Measurements from ENCODE around the gene PRR16.

- no peak for TF ChIP-seq CTCF (IDR thresholded peaks at IDR 0.05)
- no peak for TF ChIP-seq POLR2A (IDR thresholded peaks at IDR 0.05)
These were observed 18.0 kb upstream of the PRR16 start for GRCh38 chr5:120446068-120446492.

All from lower leg skin (tissue), 3 donors.